ENCODE results near the gene NPFF. TPM values are rescaled to one million over a fixed set of nuclear protein-coding genes. Genes with fewer than 3 reads are reported as not detected.

The NPFF gene
- total RNA-seq, 1 donor from 2014 or later, result not detected

- no peaks in the 10 kb centered on the region for H3K9me3 Mint-ChIP-seq
- no peaks in the 10 kb centered on the region for H3K4me1 Mint-ChIP-seq
- TF ChIP-seq, protein P1, sequence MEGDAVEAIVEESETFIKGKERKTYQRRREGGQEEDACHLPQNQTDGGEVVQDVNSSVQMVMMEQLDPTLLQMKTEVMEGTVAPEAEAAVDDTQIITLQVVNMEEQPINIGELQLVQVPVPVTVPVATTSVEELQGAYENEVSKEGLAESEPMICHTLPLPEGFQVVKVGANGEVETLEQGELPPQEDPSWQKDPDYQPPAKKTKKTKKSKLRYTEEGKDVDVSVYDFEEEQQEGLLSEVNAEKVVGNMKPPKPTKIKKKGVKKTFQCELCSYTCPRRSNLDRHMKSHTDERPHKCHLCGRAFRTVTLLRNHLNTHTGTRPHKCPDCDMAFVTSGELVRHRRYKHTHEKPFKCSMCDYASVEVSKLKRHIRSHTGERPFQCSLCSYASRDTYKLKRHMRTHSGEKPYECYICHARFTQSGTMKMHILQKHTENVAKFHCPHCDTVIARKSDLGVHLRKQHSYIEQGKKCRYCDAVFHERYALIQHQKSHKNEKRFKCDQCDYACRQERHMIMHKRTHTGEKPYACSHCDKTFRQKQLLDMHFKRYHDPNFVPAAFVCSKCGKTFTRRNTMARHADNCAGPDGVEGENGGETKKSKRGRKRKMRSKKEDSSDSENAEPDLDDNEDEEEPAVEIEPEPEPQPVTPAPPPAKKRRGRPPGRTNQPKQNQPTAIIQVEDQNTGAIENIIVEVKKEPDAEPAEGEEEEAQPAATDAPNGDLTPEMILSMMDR (IDR thresholded peaks at IDR 0.05; ENCODE audit: unreplicated experiment), result no peak
- no peak for DNase-seq (ENCODE audit: low spot score in 2 of 2, unreplicated experiment in 2 of 2)
- H3K27me3 Mint-ChIP-seq (ENCODE audit: low read depth), result no peaks in the 10 kb centered on the region
- H3K4me3 Mint-ChIP-seq, result no peak overlapping the region
- H3K27ac Mint-ChIP-seq, result peak overlapping the region; percentile 5
- H3K36me3 Mint-ChIP-seq, result peaks cover 58% of the 10 kb centered on the region
Measured at GRCh38 chr12:53466640-53467039, 40.6 kb downstream of the NPFF start.

DNA sequence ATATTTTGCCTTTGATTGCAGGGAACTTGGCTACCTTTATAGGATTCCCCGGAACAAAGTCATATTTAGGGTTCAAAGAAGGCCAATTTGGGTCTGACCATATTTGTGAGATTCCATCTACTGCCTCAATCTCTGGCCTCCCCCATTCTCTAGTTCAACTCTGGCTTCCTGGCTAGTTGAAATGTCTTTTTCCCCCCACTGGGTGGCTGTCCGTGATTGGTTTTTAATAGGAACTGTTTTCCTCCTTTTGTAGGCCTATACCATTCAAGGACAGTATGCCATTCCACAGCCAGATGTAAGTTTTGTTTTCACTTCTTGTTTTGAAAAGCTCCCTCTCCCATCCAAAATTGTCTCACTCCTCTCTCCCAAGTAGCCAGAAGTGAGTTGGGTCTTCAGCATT lies 41.6 kb downstream of the NPFF start:
- DNase-seq (ENCODE audit: low spot score in 2 of 2, unreplicated experiment in 2 of 2), result no peak
- TF ChIP-seq, protein P1 (IDR thresholded peaks at IDR 0.05; ENCODE audit: unreplicated experiment), result no peak
- H3K27me3 Mint-ChIP-seq (ENCODE audit: low read depth), result no peaks in the 10 kb centered on the region
- peaks cover 59% of the 10 kb centered on the region for H3K36me3 Mint-ChIP-seq
- peaks cover 5% of the 10 kb centered on the region for H3K4me1 Mint-ChIP-seq
- H3K9me3 Mint-ChIP-seq, result no peaks in the 10 kb centered on the region
- H3K4me3 Mint-ChIP-seq, result no peak overlapping the region
- H3K27ac Mint-ChIP-seq, result no peak overlapping the region

- Mint-ChIP-seq H3K27ac (peak overlapping the region; percentile 51), H3K9me3 (no peaks in the 10 kb centered on the region), H3K4me1 (peaks cover 6% of the 10 kb centered on the region), H3K4me3 (no peak overlapping the region), H3K36me3 (peaks cover 63% of the 10 kb centered on the region), H3K27me3 (ENCODE audit: low read depth) (no peaks in the 10 kb centered on the region)
- DNase-seq (ENCODE audit: low spot score in 2 of 2, unreplicated experiment in 2 of 2), result no peak
- TF ChIP-seq, protein P1 (IDR thresholded peaks at IDR 0.05; ENCODE audit: unreplicated experiment), result no peak
Measured at GRCh38 chr12:53464685-53465418, 42.4 kb downstream of the NPFF start.

DNA sequence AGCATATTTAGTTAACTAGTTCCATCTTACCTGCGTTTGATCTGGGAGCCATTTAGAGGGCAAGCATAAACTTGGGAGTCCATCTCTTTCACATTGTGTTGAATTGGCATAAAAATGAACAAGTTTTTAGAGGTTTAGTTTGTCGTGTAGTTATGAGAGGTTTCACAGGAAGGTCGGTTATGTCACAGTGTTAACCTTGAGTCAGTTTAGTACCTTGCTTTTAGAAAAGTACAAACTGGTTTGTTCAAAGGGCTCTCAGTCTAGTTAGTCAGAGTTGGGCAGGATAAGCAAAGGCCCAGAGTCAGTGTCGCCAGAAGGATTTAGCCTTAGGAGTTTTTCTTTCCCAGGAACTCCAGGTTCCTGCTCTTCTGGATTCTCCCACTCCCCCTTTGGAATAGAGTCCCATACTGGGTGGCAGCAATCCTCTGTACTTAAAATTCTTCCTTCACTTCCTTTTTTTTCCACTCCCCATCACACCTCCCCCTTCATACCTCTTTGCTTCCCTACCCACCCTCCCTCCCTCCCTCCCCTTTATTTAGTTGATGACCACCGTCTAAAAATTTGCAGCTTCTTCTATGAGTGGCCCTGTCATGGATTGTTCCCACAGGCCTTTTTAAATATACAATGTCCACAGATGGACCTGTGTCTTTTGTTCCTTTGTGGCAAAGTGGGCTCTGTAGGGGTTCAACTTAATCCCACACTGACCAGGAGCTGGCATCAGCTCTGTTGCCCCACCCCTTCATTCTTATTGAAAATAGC lies 43.3 kb downstream of the NPFF start:
- no peaks in the 10 kb centered on the region for H3K27me3 Mint-ChIP-seq (ENCODE audit: low read depth)
- H3K4me1 Mint-ChIP-seq, result peaks cover 6% of the 10 kb centered on the region
- peaks cover 69% of the 10 kb centered on the region for H3K36me3 Mint-ChIP-seq
- no peak overlapping the region for H3K4me3 Mint-ChIP-seq
- DNase-seq (ENCODE audit: low spot score in 2 of 2, unreplicated experiment in 2 of 2), result no peak
- TF ChIP-seq, protein P1 (IDR thresholded peaks at IDR 0.05; ENCODE audit: unreplicated experiment), result no peak
- no peak overlapping the region for H3K27ac Mint-ChIP-seq
- no peaks in the 10 kb centered on the region for H3K9me3 Mint-ChIP-seq

GRCh38 chr12:53462935-53463334 lies 44.3 kb downstream of the NPFF start:
- TF ChIP-seq, protein P1 (IDR thresholded peaks at IDR 0.05; ENCODE audit: unreplicated experiment), result no peak
- no peak overlapping the region for H3K27ac Mint-ChIP-seq
- no peak for DNase-seq (ENCODE audit: low spot score in 2 of 2, unreplicated experiment in 2 of 2)
- H3K36me3 Mint-ChIP-seq, result peaks cover 65% of the 10 kb centered on the region
- peaks cover 6% of the 10 kb centered on the region for H3K4me1 Mint-ChIP-seq
- H3K9me3 Mint-ChIP-seq, result no peaks in the 10 kb centered on the region
- H3K4me3 Mint-ChIP-seq, result no peak overlapping the region
- H3K27me3 Mint-ChIP-seq (ENCODE audit: low read depth), result no peaks in the 10 kb centered on the region

Measured in mesothelial cell of epicardium (in vitro differentiated cells).